ENCODE data around the gene MADD. TPM values are rescaled to one million over a fixed set of nuclear protein-coding genes. Genes with fewer than 3 reads are reported as not detected.

The MADD gene
- total and polyA plus RNA-seq, 10 of the 15 experiments (the other 5 are each of a cell fraction or from before 2014, with no cell fraction given), result 0.47 to 35.4 (median 17.6) TPM

GRCh38 chr11:47359162-47359561, 89.2 kb downstream of the MADD start:
- SMC1A ChIA-PET (ENCODE audit: uncharacterized antibody, unreplicated experiment), result no interaction called here
- no peak for ATAC-seq
- Histone ChIP-seq H3K4me1 (ENCODE audit: control insufficient read depth, insufficient read depth, low read length) (no peaks in the 10 kb centered on the region), H3K79me2 (ENCODE audit: control insufficient read depth, insufficient read depth, low read length) (no peaks in the 10 kb centered on the region; the same call in 1 of the 2 replicates), H3K27me3 (replicated peaks in 1 of 2; ENCODE audit: control insufficient read depth in 2 of 2, insufficient read depth in 2 of 2, low read length in 1 of 2) (no peaks in the 10 kb centered on the region), H3K36me3 (ENCODE audit: control insufficient read depth in 2 of 2, insufficient read depth in 2 of 2, low read length in 1 of 2) (peaks cover 3% of the 10 kb centered on the region in 2 experiments; a peak in 3 of 4 replicates), H4K20me1 (ENCODE audit: control insufficient read depth, insufficient read depth) (no peaks in the 10 kb centered on the region), H3K27ac (ENCODE audit: control insufficient read depth, insufficient read depth) (no peak overlapping the region), H2AFZ (ENCODE audit: control insufficient read depth, low read depth, low read length) (no peak overlapping the region), H3K4me3 (no peak overlapping the region), H3K9me3 (replicated peaks; ENCODE audit: control insufficient read depth, insufficient read depth, low read length) (no peaks in the 10 kb centered on the region; the same call in 2 of the 3 replicates), H3K9ac (ENCODE audit: control insufficient read depth, insufficient read depth, low read length) (no peak overlapping the region), H3K4me2 (ENCODE audit: control insufficient read depth, insufficient read depth) (no peak overlapping the region)
- BruUV-seq (replicated peaks), result no TSS peak
- CTCF ChIA-PET, result interaction anchor here (1.6 kb wide), 1 partner anchor 15 kb away, joined by 8 read pairs; no protein-coding TSS in a partner anchor
- no peak for DNase-seq (ENCODE audit: low read depth, low spot score)
- POLR2A ChIA-PET, result interaction anchor here (1.2 kb wide), 1 partner anchor 144 kb away, joined by 3 read pairs; the partner anchor contains the start of gene DDB2
- FAIRE-seq, result no peak
- in situ Hi-C loops (cut with MboI) (no loop called here), intact Hi-C loops (cut with micrococcal nuclease; ENCODE audit: unreplicated experiment) (no loop called here)
- RAD21 ChIA-PET (ENCODE audit: unreplicated experiment), result no interaction called here
- 98% methylated on average over 6 of the region's 7 CpGs for WGBS (ENCODE audit: insufficient coverage, insufficient replicate concordance, low lambda C conversion rate, missing lambda C conversion rate)
- TF ChIP-seq YBX1 (IDR thresholded peaks at IDR 0.05), result no peak
- no peak for TF ChIP-seq RBBP5 (conservative IDR thresholded peaks at IDR 0.05)
- TF ChIP-seq SMC3 (IDR thresholded peaks at IDR 0.05; ENCODE audit: borderline replicate concordance, low read length), result no peak
- no peak for TF ChIP-seq POLR2A (IDR thresholded peaks at IDR 0.05; ENCODE audit: low read depth, low read length)
- TF ChIP-seq USF1 (IDR thresholded peaks at IDR 0.05; ENCODE audit: borderline replicate concordance, extremely low read length, insufficient read depth, low read depth, low read length), result no peak
- TF ChIP-seq, protein P1, sequence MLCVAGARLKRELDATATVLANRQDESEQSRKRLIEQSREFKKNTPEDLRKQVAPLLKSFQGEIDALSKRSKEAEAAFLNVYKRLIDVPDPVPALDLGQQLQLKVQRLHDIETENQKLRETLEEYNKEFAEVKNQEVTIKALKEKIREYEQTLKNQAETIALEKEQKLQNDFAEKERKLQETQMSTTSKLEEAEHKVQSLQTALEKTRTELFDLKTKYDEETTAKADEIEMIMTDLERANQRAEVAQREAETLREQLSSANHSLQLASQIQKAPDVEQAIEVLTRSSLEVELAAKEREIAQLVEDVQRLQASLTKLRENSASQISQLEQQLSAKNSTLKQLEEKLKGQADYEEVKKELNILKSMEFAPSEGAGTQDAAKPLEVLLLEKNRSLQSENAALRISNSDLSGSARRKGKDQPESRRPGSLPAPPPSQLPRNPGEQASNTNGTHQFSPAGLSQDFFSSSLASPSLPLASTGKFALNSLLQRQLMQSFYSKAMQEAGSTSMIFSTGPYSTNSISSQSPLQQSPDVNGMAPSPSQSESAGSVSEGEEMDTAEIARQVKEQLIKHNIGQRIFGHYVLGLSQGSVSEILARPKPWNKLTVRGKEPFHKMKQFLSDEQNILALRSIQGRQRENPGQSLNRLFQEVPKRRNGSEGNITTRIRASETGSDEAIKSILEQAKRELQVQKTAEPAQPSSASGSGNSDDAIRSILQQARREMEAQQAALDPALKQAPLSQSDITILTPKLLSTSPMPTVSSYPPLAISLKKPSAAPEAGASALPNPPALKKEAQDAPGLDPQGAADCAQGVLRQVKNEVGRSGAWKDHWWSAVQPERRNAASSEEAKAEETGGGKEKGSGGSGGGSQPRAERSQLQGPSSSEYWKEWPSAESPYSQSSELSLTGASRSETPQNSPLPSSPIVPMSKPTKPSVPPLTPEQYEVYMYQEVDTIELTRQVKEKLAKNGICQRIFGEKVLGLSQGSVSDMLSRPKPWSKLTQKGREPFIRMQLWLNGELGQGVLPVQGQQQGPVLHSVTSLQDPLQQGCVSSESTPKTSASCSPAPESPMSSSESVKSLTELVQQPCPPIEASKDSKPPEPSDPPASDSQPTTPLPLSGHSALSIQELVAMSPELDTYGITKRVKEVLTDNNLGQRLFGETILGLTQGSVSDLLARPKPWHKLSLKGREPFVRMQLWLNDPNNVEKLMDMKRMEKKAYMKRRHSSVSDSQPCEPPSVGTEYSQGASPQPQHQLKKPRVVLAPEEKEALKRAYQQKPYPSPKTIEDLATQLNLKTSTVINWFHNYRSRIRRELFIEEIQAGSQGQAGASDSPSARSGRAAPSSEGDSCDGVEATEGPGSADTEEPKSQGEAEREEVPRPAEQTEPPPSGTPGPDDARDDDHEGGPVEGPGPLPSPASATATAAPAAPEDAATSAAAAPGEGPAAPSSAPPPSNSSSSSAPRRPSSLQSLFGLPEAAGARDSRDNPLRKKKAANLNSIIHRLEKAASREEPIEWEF (IDR thresholded peaks at IDR 0.05; ENCODE audit: insufficient replicate concordance, low read depth, low read length), result no peak
- TF ChIP-seq TCF7 (IDR thresholded peaks at IDR 0.05; ENCODE audit: borderline replicate concordance), result no peak
- TF ChIP-seq HCFC1 (IDR thresholded peaks at IDR 0.05; ENCODE audit: low read length), result no peak
- TF ChIP-seq SUPT20H (IDR thresholded peaks at IDR 0.05; ENCODE audit: borderline replicate concordance, control insufficient read depth, low read depth, low read length), result no peak
- no peak for TF ChIP-seq FOXK2 (IDR thresholded peaks at IDR 0.05)
- no peak for TF ChIP-seq BCLAF1 (IDR thresholded peaks at IDR 0.05)
- TF ChIP-seq, protein P2, sequence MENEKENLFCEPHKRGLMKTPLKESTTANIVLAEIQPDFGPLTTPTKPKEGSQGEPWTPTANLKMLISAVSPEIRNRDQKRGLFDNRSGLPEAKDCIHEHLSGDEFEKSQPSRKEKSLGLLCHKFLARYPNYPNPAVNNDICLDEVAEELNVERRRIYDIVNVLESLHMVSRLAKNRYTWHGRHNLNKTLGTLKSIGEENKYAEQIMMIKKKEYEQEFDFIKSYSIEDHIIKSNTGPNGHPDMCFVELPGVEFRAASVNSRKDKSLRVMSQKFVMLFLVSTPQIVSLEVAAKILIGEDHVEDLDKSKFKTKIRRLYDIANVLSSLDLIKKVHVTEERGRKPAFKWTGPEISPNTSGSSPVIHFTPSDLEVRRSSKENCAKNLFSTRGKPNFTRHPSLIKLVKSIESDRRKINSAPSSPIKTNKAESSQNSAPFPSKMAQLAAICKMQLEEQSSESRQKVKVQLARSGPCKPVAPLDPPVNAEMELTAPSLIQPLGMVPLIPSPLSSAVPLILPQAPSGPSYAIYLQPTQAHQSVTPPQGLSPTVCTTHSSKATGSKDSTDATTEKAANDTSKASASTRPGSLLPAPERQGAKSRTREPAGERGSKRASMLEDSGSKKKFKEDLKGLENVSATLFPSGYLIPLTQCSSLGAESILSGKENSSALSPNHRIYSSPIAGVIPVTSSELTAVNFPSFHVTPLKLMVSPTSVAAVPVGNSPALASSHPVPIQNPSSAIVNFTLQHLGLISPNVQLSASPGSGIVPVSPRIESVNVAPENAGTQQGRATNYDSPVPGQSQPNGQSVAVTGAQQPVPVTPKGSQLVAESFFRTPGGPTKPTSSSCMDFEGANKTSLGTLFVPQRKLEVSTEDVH (IDR thresholded peaks at IDR 0.05; ENCODE audit: low read depth, partially characterized antibody), result no peak

Measured in GM12878 (cell line).